Activated CD4-positive, alpha-beta T cell treated with anti-CD3 and anti-CD28 coated beads for 1 hour (primary cell): ENCODE results near the gene TRRAP.

Source experiments
- DNase-seq: peaks from one replicate; pipeline ENCODE4 v3.0.0-alpha.2; 2020

TRRAP gene

DNA sequence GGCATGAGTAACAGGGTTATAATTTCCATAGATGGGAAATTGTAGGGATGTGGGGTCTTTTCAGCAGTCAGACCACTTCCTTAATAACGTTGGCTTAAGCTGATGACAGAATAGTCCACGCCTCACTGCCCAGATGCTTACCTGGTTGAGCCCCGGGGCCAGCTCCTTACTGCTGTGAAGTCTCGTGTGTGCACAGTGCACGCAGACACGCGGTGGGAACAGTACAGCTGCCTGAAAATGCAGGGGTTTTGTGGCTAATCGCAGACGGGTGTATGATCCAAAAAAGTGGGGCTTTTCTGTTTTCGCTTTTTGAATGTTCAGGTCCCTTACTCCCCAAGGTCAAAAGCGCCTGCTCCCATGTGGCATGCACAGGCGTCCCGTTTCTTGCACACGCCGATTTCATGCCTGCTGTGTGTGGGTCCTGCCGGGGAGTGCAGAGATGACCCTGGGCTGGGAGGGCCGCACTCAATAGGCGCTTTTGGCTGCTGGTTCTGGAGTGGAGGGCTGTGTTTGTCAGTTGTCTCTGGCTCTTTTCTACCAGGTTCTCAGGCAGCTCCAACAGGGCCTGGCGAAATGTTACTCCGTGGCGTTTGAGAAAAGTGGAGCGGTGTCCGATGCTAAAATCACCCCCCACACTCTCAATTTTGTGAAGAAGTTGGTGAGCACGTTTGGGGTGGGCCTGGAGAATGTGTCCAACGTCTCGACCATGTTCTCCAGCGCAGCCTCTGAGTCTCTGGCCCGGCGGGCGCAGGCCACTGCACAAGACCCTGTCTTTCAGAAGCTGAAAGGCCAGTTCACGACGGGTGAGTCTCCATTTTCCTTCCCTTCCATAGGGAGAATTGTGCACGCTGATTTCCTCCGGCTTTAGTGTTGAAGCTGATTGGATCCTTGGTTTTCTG, 116.0 kb downstream of the TRRAP start:
- DNase-seq: no peak

DNA sequence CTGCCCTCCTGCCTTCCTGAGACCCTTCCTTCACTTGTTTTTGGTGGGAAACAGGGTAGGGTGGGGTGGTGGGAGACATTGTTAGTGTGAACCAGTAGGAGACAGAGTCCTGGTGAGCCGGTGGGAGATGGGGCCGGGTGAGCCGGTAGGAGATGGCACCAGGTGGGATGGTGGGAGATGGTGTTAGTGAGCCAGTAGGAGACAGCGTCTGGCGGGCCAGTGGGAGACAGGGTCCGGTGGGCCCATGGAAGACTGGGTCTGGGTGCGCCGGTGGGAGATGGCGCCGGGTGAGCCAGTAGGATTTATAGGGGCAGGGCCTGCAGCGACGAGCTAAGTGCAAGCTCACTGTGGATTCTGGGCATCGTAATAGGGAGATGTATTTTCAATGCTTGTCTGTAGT, 116.8 kb downstream of the TRRAP start:
- DNase-seq: no peak

DNA sequence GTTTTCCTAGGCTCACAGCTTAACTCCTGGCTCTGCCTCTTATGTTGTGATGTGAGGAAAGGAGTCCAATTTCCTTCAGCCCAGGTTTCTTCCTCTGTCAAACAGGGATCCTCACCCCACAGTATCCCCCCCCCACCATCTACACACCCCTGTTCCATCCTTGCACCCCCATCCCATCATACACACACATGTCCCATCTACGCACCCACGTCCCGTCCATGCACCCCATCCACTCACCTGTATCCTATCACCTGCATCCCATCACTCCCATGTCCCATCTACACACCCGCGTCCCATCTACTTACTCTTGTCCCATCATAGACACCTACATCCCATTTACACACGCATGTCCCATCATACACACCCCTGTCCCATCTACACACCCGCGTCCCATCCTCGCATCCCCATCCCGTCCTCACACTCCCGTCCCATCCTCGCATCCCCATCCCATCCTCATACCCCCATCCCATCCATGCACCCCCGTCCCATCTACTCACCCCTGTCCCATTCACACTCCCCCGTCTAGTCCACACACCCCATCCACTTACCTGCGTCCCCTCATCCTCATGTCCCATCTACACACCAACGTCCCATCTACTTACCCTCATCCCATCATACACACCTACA, 117.3 kb downstream of the TRRAP start:
- no peak for DNase-seq

DNA sequence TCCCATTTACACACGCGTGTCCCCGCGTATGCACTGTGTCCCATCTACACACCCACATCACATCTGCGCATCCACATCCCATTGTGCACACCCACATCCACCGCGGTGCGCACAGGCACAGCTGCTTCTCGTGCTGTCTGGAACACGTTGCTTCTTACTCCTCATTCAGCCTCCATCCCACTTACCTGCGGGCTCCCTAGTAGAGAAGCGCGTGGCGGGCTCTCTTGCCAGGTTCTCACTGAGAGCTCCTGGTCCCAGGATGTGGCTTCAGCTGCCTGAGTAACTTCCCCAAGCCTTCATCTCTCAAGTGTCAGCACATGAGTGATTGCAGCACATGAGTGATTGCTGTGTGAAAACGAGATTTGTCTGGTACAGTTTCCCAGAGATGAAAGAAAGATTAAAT, 117.8 kb downstream of the TRRAP start:
- DNase-seq: no peak

DNA sequence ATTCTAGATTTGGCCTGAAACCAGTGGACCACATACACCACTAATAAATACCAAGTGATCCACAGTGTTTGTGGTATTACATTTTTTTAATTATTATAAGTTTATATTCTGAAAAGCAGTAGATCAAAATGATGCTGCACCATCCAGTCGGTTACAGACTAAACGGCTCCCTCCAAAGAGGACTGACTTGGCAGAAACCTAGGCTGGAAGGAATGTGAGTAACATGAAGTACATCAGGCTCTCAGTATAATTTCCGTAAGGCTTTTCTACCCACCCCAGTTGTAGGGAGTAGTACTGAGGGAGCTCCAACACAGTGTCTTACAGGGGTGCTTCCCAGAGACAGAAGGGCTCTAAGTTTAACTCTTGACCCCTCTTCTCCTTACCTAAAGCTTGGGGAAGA, 119.5 kb downstream of the TRRAP start:
- DNase-seq: no peak

DNA sequence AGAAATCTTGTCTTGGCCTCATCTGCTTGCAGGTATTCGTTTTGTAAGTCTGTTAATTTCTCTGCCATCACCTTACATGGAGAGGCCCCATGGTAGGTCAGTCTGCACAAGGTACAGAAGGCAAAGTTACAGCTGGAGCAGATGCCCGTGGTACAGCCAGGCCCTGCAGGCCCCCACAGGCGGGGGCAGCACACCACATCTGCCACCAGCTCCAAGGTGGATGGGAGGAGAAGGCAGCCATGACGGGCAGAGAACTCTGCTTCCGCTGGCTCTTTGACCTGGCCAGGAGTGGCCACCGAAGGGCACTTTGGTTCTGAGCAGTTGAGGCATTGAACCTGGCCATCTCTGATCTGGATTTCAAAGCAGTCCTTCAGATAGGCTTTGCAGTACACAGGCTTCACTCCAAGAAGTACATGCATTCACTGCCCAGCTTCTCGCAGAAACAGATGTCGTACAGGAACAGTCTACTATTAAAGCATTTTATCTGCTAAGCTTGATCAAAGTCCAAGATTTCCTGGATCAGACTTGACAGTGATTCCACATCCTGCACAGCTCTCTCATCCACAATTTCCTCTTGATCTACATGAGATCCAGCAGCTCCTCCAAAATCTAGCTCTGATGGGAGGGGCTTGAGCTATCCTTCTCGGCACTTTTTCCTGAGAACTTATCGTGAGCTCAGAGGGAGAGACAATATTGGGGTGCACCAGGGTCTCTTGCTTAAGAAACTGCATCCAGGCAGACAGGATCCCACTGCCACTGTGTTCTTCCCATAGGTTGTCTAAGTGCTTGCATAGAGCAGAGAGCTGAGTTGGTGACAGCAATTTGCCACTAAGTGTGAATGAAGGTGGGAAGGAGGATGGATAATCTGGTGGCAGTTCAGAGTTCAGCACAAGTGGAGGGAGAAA, 120.7 kb downstream of the TRRAP start:
- DNase-seq: no peak

DNA sequence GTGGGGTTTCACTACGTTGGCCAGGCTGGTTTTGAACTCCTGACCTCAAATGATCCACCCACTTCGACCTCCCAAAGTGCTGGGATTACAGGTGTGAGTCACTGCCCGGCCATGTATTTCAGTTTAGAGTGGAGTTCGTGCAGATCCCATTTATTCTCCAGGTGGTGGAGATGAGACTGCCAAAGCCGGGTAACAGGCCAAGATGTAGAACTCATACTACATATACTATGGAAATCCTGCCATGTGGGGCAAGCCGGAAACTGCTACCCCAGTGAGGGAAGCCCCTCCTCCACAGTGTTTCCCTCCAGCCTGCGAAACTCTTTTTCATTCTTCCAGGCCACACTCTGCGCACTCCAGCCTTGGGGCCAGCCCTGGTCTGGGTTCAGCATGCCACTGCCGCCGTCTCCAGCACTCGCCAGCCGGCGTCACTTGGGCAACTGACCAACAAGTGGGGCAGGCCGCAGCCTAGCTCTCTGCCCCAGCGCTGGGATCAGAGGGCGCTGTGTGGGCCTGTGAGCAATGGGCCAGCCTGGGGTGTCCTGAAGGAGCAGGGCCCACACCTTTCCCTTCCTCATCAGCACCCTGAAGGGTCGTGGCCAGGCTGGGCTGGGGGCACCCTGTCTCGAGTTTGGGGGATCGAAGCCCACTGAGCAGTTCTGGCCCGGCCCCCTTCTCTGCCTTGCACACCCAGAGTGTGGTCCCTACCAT, 122.0 kb downstream of the TRRAP start:
- no peak for DNase-seq

DNA sequence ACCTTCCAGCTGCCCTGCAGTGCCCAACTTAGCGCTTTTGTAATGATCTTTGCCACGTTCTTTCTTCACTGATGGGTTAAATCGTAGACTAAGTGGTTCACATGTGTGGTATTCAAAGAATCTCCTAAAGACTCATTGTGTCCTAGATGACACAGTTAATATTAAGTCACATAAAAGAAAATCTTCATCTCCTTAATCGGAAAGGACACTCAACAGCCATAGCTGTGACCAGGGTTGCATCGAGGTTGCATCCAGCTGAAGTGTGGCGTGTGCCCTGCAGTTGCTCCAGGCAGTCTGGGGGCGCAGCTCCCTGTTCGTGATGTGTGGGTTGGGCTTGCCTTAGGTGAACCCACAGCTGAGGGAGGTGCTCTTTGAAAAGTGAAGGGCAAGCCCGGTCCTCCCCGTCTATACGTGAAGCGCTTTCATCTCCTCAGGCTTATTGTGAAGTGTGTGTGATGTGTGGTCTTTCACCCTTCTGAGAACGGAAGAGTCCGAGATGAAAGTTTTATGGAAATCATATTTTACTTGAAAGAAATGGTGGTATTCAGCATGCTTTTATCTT, 122.7 kb downstream of the TRRAP start:
- DNase-seq: no peak

DNA sequence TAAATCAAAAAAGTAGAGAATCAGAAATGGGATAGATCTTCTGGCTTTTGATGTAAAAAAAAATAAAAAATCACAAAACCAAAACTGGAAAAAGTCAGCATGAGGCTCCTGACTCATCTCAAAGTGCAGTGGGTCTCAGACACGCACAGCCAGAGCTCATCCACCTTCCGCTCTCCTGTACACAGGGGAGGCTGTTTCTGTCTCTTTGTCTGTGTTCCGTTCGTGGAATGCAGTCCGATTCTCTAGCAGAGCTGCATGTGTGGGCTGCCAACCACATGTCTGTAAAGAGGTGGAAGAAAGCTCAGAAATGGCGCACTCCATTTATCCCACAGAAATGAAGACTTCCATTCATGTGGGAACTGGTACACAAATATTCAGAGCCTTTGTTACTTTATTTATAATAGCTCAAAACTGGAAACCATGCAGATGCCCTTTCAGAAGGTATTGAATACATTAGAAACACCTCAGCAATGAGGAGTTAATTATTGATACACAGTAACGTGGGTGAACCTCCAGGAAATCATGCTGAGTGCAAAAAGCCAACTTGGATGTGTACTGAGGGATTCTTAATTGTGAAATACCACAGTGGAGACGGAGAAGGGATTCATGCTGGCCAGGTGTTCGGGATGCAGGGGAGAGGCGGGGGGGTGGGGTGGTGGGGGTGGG, 123.3 kb downstream of the TRRAP start:
- no peak for DNase-seq

DNA sequence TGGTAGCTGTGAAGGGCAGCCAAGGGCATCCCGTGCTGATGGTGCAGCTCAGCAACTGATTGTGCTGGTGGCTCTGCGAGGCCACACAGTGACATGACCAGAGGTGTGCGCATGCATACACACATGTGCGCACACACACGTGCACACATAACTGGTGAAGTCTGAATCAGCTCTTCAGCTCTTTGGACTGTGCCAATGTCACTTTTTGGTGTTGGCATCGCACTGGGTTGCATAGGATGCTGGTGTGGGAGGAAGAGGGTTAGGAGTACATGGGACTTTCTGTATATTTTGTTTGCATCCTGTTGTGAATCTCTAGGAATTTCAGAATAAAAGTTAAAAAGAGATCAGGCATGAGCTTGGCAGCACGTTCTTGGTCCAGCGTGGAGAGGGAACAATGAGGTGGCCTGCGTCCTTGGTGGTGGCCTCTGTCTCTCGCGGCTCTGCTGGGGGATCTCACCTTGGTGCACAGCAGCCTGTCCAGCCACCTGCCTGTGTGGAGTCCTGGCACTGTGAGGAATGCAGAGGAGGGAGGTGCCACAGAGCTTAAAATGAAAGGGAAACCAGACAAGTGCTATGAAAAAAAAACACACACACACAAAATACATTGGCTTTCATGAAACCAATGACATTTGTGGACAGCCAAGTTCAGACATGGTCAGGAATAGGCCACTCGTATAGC, 124.0 kb downstream of the TRRAP start:
- no peak for DNase-seq

DNA sequence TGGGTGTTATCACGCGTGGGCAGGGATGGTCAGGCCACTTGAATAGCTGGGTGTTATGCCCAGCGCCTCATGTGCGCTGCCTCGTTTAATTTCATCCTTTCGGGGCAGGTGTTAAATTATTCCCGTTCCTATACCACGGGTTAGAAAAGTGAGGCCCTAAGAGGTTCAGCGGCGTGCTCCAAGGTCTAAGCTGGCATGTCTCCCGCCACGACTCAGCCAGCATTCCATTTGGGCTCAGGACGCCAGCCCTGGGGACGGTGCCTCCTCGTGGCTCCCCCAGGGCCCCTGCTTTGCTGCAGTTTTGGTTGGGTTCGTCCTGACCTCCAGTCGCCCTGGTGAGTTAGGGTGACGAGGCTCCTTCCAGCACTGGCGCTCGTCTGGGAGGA, 124.5 kb downstream of the TRRAP start:
- DNase-seq: no peak

DNA sequence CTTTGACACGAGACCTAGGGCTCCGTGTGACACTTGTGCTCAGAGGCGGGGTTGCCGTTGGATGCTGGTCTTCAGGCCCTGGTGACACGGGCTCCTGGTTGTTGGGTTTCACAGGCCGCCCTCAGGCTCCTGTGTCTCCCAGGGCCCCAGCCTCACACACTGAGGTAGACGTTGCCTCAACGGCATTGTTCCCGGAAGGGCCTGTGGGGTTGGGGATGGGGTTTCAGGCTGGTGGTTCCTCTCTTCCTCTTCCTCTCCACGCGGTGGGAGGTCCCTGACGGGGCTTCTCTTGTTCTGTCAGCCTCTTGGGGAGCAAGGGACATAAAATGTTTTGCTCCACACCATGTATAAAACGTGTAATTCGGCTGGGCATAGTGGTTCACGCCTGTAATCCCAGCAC, 125.1 kb downstream of the TRRAP start:
- DNase-seq: no peak

DNA sequence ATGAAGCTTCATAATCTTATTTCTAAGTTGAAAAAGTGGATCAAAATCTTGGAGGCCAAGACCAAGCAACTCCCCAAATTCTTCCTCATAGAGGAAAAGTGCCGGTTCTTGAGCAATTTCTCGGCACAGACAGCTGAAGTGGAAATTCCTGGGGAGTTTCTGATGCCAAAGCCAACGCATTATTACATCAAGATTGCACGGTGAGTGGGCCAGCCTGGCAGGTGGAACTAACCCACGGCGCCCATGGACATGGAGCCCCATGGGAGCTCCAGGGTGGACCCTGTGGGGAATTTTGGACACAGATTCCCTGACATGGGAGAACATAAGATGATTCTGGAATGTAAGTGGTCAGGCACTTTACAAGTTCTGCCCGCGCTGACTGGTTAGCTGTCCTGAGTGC, 125.9 kb downstream of the TRRAP start:
- no peak for DNase-seq

DNA sequence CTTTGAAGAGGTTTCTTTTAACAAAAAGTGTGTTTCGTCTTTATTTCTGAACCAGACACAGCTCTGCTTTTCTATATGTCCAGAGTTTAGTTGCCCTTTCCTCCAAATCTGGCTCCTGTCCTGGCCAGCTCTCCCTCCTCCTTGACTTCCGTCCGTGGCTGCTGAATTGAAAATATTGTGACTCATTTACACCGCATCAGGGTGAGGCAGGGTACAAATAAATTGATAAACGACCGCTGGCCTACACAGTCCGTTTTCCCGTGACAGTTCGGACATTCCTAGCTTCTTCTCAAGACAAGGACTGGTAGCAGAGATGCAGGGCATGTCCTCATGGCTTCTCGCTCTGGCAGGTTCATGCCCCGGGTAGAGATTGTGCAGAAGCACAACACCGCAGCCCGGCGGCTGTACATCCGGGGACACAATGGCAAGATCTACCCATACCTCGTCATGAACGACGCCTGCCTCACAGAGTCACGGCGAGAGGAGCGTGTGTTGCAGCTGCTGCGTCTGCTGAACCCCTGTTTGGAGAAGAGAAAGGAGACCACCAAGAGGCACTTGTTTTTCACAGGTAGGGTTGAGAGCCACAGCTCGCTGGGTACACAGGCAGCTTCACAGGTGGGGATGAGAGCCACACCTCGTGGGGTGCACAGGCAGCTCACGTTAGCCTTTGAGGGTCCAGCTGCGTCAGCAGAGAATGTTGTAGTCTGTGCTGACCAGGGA, 126.6 kb downstream of the TRRAP start:
- DNase-seq: no peak

DNA sequence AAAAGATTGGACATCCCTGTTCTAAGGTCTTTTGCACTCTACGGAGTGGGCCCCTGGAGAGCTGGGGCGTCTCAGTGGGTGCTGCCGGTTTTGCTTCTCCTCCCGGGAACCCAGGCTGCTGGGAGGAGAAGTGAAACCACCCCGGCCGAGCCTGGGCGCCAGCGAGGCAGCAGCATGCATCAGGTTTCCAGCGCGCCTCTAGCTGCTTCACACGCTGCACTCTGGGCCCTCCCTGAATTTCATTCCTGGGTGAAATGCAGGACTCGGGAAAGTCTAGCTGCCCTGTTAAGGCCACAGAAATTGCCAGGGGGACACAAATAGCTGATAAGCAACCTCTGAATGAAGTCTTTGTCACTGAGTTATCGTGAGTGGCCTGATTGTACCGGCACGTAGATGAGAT, 127.4 kb downstream of the TRRAP start:
- DNase-seq: no peak

DNA sequence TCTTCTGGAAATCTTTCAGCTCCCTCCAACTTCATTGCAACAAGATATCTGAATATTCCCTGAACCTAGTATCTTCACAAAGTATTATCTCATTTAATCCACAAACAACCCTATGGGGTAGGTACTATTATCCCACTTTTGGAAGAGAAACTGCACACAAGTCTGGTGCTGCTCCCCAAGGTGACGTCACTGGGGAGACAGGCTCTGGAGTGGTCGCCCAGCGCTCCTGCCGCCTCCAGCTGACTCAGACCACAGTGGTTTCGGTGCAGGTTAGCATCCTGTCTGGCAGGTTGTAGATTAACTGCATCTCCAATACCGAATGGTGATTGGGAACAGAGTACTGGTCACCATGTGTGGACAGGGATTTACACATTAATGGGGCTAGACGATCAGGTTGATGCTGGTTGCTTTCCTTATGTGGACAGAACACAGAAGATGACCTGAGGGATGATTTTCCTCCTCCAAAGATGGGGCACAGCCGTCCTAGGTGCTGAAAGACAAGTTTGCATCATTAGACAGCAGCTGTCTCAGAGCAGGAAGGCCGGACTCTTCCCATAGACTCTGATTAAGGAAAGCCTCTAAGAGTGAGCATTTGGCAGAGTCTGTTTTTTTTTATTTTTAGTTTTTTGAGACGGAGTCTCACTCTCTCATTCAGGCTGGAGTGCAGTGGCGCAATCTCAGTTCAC, 128.6 kb downstream of the TRRAP start:
- no peak for DNase-seq

DNA sequence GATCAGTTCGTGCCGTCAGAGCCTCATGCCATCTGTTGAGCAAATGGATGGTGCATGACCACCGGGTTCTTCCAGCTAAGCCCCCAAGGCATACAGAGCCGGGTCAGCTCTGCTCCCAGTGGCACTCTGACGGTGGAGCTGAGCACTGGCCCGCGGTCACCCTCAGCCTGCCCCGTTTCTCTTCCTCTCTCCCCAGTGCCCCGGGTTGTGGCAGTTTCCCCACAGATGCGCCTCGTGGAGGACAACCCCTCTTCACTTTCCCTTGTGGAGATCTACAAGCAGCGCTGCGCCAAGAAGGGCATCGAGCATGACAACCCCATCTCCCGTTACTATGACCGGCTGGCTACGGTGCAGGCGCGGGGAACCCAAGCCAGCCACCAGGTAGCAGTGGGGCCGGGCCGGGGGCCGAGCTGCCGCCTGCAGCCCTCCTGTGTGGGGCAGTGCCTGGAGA, 129.9 kb downstream of the TRRAP start:
- DNase-seq: no peak

DNA sequence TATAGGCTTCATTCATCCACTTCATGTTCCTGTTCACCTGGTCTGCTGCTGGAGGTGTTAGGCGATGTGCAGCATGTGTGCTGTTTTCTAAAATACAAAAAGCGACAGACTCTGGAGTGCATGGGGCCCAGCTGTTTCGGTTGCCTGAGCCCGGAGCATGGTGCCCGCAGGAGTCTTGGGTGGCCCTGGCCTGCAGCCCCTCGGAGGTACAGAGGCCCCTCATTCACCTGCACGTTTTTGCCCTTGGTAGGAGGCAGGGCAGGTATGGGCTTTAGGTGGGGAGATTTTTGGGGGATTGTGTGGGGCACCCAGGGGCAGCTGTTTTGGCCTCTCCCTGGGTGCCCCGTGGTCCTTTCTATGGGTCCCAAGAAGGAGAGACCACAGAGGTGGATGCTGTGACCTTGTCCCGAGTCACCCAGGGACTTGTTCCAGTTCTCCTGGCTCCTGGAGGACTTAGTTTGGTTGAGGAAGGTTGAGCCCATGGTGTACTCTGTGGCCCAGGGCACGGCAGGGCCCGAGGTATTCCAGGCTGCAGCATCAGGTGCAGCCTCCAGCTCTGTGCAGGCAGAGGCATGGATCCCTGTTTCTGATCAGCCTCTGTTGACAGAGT, 130.7 kb downstream of the TRRAP start:
- no peak for DNase-seq

DNA sequence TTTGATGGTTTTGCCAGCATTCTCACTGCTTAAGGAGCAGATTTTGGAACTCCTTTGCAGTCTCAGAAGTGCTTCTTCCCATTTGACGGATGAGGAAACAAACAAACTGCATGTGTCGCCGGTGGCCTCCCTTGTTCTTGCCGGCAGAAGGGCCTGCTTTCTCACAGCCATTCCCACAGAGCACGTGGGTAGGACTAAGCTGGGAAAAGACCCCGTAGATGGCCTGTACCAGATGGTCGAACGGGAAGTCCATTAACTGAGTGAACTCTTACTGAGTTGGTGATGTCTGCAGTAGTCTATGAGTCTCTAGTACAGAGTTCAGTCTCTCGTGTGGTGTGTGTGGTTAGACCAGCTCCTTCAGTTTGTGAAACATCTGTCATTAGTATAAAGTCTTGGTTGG, 131.9 kb downstream of the TRRAP start:
- DNase-seq: no peak

DNA sequence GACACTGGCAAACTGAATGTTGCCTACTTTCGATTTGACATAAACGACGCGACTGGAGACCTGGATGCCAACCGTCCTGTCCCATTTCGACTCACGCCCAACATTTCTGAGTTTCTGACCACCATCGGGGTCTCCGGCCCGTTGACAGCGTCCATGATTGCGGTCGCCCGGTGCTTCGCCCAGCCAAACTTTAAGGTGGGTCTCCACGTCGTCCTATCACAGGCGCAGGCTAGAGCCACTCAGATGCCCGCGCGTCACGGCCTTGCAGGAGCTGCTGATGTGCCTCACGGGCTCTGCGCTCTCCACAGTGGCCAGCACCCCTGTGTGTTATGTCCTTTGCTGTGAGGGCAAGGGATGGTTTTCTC, 133.0 kb downstream of the TRRAP start:
- no peak for DNase-seq
